Measurements from ENCODE around the gene PABPC1L2B.
"Not testable (repeated sequence)": the region's sequence is repeated elsewhere in the genome, so short reads cannot be mapped to it uniquely, and the experiment has no call there.

Gene PABPC1L2B

GRCh38 chrX:73002733-73003132 lies at the start of gene PABPC1L2B:
Gene PABPC1L2B, plus strand, starts transcription at chrX:73002939. Its CDS starts 704 bp downstream, at chrX:73003643.
- DNase-seq, result not testable (repeated sequence)

GRCh38 chrX:72959971-72960370 lies 42.8 kb upstream of the PABPC1L2B start:
- not testable (repeated sequence) for DNase-seq

DNA sequence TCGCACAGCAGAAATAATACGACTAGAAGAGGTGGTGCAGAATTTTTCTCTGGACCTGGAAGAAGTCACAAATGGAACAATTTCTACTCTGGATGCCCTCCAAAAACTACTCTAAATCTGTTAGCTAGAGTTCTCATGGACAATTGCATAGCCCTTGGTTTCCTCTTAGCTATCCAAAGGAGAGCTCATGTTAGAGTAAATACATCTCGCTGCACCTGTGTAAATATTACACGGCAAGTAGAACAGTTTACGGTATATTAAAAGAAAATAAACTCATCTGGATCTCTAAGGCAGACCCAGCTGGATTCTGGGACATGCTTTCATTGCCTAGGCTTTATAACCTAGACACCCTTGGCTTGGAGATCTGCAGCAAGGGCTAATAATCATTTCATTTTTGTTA lies 30.9 kb upstream of the PABPC1L2B start:
- DNase-seq, result not testable (repeated sequence)

- not testable (repeated sequence) for DNase-seq
Measured at GRCh38 chrX:72974885-72975284, 27.9 kb upstream of the PABPC1L2B start.

- DNase-seq, result not testable (repeated sequence)
Measured at GRCh38 chrX:72980894-72981469, 21.8 kb upstream of the PABPC1L2B start.

DNA sequence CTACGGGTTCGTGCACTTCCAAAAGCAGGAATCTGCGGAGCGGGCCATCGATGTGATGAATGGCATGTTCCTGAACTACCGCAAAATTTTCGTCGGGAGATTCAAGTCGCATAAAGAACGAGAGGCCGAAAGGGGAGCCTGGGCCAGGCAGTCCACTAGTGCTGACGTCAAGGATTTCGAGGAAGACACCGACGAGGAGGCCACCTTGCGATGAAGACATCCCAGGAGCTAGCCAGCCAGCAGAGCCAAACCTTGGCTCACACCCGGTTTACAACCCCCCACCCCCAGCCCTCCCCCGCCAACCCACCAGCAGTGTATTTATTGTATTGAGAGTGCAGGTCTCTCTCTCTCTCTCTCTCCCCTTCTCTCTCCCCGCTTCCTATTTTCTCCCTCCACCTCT lies 1.3 kb downstream of the PABPC1L2B start:
- DNase-seq, result not testable (repeated sequence)

DNA sequence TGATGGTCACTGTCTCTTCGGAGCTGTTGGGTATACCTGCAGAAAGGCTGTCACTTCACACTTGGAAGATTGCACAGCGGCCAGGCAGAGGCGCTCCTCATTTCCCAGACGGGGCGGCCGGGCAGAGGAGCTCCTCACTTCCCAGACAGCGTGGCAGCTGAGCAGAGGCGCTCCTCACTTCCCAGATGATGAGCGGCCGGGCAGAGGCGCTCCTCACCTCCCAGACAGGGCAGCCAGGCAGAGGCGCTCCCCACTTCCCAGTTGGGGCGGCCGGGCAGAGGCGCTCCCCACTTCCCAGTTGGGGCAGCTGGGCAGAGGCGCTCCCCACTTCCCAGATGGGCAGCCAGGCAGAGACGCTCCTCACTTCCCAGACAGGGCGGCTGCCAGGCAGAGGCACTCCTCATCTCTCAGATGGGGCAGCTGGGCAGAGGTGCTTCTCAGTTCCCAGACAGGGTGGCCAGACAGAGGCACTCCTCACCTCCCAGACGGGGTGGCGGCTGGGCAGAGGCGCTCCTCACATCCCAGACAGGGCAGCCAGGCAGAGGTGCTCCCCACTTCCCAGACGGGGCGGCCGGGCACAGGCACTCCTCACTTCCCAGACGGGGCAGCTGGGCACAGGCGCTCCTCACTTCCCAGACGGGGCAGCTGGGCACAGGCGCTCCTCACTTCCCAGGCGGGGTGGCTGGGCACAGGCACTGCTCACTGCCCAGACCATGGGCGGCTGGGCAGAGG lies 18.8 kb downstream of the PABPC1L2B start:
- no peak for DNase-seq

- not testable (repeated sequence) for DNase-seq
Measured at GRCh38 chrX:73022093-73022445, 19.3 kb downstream of the PABPC1L2B start.

DNA sequence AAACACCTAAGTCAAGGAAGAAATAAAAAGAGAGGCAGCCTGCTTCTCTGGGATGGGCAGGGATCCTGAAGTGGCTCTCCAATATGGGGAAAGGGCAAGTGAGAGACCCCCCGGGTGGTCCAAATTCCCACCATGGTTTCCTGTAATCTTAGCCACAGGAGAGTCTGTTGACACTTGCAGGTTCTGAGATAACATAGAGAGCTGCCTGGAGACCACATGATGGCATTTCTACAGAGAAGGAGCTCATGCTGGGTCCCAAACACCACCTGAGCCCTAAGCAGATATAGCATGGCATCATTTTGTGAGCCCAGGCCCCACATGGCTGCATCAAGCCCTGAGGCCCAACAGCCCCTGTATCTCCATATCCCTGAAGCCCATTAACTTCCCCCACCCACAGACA lies 26.1 kb downstream of the PABPC1L2B start:
- no peak for DNase-seq
